ENCODE measurements around the gene UTS2B. TPM values are rescaled to one million over a fixed set of nuclear protein-coding genes. Genes with fewer than 3 reads are reported as not detected.

The UTS2B gene
- total and polyA plus RNA-seq, 11 donors, result 0.17 to 1.1 (median 0.43) TPM; not detected in 8

GRCh38 chr3:191240486-191240885 is 89.8 kb downstream of the UTS2B start:
- no peak for DNase-seq
- no peaks in the 10 kb centered on the region for H3K9me3 ChIP-seq
- TF ChIP-seq CTCF (IDR thresholded peaks at IDR 0.05) (no peak), POLR2A (IDR thresholded peaks at IDR 0.05) (no peak)
- H3K4me1 ChIP-seq, result peaks cover 0 to 10% (median 0%) of the 10 kb centered on the region in 12 donors
- WGBS, 4 donors, result 73 to 89% (median 84%) methylated on average over 5 of the region's 5 CpGs
- H3K27me3 ChIP-seq, result no peaks in the 10 kb centered on the region
- no peak overlapping the region for H3K4me3 ChIP-seq
- ATAC-seq, result no peak
- H3K27ac ChIP-seq, result no peak overlapping the region
- no peaks in the 10 kb centered on the region for H3K36me3 ChIP-seq
- intact Hi-C loops (cut with DNase I), result loop anchor here in 7 of 10 donors (5.0 to 10.0 kb wide), 6 partner anchors 84 to 157 kb away; partner anchors contain the start of genes CCDC50 (in 1 of the 7) and UTS2B (in 1 of the 7)

GRCh38 chr3:191239407-191240031 is 90.8 kb downstream of the UTS2B start:
- intact Hi-C loops (cut with DNase I), result loop anchor here in 7 of 10 donors (5.0 to 10.0 kb wide), 6 partner anchors 85 to 158 kb away; partner anchors contain the start of genes CCDC50 (in 1 of the 7) and UTS2B (in 1 of the 7)
- Histone ChIP-seq H3K27me3 (no peaks in the 10 kb centered on the region), H3K4me1 (peaks cover 0 to 10% (median 0%) of the 10 kb centered on the region in 12 donors), H3K9me3 (no peaks in the 10 kb centered on the region), H3K36me3 (no peaks in the 10 kb centered on the region), H3K27ac (peak overlapping the region in 1 of 12 donors; percentile 16), H3K4me3 (no peak overlapping the region)
- TF ChIP-seq CTCF (IDR thresholded peaks at IDR 0.05) (no peak), POLR2A (IDR thresholded peaks at IDR 0.05) (no peak)
- peak in 1 of 4 donors; percentile 48 for ATAC-seq
- DNase-seq, result no peak
- WGBS, 4 donors, result 58 to 66% (median 61%) methylated on average over 1 of the region's 1 CpG

GRCh38 chr3:191238321-191238817 is 92.0 kb downstream of the UTS2B start:
- intact Hi-C loops (cut with DNase I), result no loop called here
- Histone ChIP-seq H3K36me3 (no peaks in the 10 kb centered on the region), H3K4me3 (no peak overlapping the region), H3K9me3 (no peaks in the 10 kb centered on the region), H3K4me1 (peaks cover 0 to 10% (median 0%) of the 10 kb centered on the region in 12 donors), H3K27ac (no peak overlapping the region), H3K27me3 (no peaks in the 10 kb centered on the region)
- no peak for ATAC-seq
- WGBS, 4 donors, result 78 to 80% (median 79%) methylated on average over 4 of the region's 4 CpGs
- no peak for DNase-seq
- TF ChIP-seq CTCF (IDR thresholded peaks at IDR 0.05), result no peak
- no peak for TF ChIP-seq POLR2A (IDR thresholded peaks at IDR 0.05)

- Histone ChIP-seq H3K27ac (no peak overlapping the region), H3K4me3 (no peak overlapping the region), H3K36me3 (no peaks in the 10 kb centered on the region), H3K27me3 (no peaks in the 10 kb centered on the region), H3K9me3 (no peaks in the 10 kb centered on the region), H3K4me1 (peaks cover 0 to 10% (median 0%) of the 10 kb centered on the region in 12 donors)
- no peak for DNase-seq
- WGBS, 4 donors, result 94 to 97% (median 96%) methylated on average over 5 of the region's 5 CpGs
- TF ChIP-seq CTCF (IDR thresholded peaks at IDR 0.05) (no peak), POLR2A (IDR thresholded peaks at IDR 0.05) (no peak)
- intact Hi-C loops (cut with DNase I), result no loop called here
- ATAC-seq, result no peak
Measured at GRCh38 chr3:191237047-191237882, 93.1 kb downstream of the UTS2B start.
